Epidermal melanocyte (primary cell): ENCODE measurements around the gene MACF1.
A peak's percentile ranks its signal among the peaks of the same experiment; 100 is the strongest.

Experiments
- DNase-seq: peaks from one replicate; pipeline ENCODE4 v3.0.0; 2011; ENCODE audit warnings: low spot score; ENCODE audit not compliant: insufficient read length

MACF1 gene

DNA sequence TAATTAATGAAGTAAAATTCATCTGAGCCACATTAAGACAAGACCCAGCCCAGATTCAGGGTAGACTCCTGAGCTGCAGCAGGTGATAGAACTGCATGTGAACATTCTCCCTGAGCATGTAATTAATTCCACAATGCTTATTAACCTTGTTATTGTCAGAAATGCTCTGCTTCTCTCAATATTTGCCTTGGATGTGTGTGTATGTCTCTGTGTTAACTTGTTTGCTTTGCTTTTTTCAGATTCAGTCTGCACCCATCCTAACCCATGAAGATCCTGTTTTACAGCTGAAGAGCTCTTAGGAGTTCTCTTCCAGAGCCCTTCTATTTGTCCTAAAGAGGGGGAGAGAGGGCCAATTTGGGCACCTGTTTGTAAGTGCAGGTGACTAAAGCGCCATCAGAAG is 143.8 kb downstream of the MACF1 start:
- no peak for DNase-seq

DNA sequence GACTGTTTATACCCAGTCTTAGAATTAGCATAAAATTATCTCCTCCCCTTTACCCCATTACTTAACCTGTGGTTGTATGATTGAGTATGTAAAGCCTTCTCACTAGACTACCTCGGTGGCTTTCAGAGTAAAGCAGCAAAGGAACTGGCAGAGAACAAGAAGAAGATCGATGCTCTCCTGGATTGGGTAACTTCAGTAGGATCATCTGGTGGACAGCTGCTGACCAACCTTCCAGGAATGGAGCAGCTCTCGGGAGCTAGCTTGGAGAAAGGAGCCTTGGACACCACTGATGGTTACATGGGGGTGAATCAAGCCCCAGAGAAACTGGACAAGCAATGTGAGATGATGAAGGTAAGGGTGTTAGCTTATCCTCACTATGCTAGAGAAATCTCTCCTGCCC is 148.4 kb downstream of the MACF1 start:
- DNase-seq = no peak

DNA sequence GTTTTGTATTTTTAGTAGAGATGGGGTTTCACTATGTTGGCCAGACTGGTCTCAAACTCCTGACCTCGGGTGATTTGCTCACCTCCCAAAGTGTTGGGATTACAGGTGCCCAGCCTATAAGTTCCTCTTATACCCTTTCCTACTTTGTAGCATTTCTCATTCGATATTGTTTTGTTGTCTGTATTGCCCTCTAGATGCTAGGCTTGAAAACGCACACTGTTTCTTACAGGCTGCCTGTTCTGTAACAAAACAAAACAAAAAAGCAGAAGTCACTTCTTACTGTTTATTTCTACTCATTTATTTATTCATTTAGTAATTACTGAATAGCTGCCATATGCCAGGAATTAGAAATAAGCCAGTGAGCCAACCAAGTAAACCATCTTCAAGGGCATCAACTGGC is 150.1 kb downstream of the MACF1 start:
- DNase-seq = no peak

- DNase-seq = no peak
Observed at GRCh38 chr1:39358491-39358890, 154.0 kb downstream of the MACF1 start.

DNA sequence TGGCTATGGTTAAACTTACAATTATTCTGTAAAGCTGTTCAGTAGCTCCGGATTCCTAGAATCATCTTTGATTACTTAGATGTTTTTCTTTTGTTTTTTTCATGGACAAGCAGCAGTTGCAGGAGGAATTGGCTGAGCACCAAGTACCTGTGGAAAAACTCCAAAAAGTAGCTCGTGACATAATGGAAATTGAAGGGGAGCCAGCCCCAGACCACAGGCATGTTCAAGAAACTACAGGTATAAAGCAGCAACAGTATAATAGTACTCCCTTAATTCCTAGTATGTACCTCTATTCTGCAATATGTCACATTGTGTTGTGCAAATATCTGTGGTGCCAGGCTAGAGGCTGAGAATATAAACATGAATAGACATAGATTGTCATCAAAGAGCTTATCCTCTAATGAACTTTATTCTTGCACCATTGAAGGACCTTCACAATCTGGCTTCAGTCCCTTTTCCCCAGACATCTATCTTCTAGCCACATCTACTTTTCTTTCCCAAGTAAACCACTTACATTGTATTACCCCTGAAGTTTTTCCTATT is 154.6 kb downstream of the MACF1 start:
- DNase-seq = no peak

DNA sequence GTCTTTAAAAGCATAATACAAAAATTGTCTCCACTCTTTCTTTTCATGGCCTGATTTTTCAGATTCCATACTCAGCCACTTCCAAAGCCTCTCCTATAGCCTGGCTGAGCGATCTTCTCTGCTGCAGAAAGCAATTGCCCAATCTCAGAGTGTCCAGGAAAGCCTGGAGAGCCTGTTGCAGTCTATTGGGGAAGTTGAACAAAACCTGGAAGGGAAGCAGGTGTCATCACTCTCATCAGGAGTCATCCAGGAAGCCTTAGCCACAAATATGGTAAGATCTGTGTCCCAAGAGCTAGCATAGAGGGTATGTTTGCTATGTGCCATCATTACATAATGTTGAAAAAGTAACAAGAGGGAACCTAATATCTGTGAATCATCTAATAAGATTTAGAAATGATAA is 156.2 kb downstream of the MACF1 start:
- DNase-seq = no peak

- DNase-seq = no peak
Observed at GRCh38 chr1:39361446-39361845, 157.0 kb downstream of the MACF1 start.

- no peak for DNase-seq
Observed at GRCh38 chr1:39363267-39363666, 158.8 kb downstream of the MACF1 start.

- no peak for DNase-seq
Observed at GRCh38 chr1:39368045-39368444, 163.6 kb downstream of the MACF1 start.

- DNase-seq = no peak
Observed at GRCh38 chr1:39369565-39369964, 165.1 kb downstream of the MACF1 start.

GRCh38 chr1:39370602-39371001 is 166.1 kb downstream of the MACF1 start:
- DNase-seq = no peak

DNA sequence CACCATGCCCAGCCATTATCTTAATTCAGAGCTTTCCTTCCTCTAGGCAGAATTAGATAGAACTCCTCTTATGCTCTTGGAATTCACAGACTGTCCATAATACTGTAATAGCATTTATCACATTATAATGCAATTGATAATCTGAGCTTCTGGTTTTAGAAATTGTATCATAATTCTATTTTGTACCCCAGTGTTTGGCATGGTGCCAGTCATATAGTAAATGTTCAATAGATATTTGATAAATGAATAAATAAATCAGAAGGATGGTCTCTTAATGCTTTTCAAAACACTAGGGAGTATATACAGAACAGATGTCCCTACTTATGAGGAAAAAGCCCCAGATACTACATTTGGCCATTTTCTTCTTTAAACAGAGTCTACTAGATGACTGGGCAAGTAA is 167.6 kb downstream of the MACF1 start:
- no peak for DNase-seq

GRCh38 chr1:39376656-39377055 is 172.2 kb downstream of the MACF1 start:
- no peak for DNase-seq

DNA sequence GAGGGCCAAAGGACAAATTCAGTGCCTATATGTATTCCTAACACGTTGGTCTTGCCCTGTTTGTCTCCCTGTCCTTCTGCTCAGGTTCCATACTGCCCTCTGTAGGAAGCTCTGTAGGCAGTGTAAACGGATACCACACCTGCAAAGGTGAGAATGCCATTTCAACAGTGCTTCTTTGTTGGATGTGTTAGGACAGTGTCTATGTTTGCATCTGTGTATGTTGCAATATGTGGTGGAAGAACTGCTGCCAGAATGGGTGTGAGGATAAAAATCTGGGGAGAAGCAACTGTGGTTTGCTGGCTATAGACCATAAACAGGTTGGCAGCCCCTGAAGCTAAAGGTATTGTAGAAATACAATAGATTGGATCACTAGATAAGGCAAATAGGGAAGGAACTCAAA is 173.9 kb downstream of the MACF1 start:
- DNase-seq = no peak

DNA sequence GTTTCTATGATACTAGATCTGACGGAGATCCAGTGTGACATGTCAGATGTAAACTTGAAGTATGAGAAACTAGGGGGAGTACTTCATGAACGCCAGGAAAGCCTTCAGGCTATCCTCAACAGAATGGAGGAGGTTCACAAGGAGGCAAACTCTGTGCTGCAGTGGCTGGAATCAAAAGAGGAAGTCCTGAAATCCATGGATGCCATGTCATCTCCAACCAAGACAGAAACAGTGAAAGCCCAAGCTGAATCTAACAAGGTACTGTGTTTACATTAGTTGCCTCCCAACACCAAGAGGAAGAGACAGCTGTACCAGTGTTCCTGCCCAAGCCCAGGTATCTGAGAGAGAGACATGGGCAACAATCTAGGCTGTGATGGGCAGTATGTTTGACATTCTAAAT is 174.7 kb downstream of the MACF1 start:
- DNase-seq = no peak

- no peak for DNase-seq
Observed at GRCh38 chr1:39380036-39380435, 175.5 kb downstream of the MACF1 start.

- DNase-seq = no peak
Observed at GRCh38 chr1:39381839-39382238, 177.3 kb downstream of the MACF1 start.

DNA sequence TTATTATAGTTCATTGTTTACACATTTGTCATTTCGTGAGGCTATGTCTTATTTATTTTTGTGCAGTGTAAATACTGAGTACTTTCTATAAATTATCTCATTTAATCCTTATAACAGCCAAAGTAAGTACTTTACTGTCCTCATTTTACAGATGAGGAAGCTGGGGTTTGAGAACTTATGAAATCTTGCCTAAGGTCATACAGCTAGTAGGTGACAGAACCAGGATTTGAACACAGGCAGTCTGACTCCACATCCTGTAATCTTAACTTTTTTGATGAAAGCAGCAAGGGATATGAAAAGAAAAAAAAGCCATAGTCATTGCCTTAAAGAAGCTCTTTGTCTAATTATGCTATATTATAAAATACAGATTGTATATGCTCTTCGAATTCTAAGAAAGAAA is 179.8 kb downstream of the MACF1 start:
- no peak for DNase-seq

- DNase-seq = no peak
Observed at GRCh38 chr1:39385067-39385988, 180.8 kb downstream of the MACF1 start.

DNA sequence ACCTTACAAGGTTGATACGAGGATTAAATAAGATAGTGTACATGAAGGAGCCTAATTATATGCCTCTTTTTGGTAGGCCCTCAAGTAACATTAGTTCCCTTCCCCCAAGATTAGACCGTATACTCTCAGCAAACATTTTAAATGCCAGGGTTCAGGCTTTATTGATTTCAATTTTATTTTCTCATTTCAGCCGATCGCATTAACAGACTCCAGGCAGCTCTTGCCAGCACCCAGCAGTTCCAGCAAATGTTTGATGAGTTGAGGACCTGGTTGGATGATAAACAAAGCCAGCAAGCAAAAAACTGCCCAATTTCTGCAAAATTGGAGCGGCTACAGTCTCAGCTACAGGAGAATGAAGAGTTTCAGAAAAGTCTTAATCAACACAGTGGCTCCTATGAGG is 182.5 kb downstream of the MACF1 start:
- no peak for DNase-seq

GRCh38 chr1:39387452-39387851 is 183.0 kb downstream of the MACF1 start:
- DNase-seq = peak; percentile 61

DNA sequence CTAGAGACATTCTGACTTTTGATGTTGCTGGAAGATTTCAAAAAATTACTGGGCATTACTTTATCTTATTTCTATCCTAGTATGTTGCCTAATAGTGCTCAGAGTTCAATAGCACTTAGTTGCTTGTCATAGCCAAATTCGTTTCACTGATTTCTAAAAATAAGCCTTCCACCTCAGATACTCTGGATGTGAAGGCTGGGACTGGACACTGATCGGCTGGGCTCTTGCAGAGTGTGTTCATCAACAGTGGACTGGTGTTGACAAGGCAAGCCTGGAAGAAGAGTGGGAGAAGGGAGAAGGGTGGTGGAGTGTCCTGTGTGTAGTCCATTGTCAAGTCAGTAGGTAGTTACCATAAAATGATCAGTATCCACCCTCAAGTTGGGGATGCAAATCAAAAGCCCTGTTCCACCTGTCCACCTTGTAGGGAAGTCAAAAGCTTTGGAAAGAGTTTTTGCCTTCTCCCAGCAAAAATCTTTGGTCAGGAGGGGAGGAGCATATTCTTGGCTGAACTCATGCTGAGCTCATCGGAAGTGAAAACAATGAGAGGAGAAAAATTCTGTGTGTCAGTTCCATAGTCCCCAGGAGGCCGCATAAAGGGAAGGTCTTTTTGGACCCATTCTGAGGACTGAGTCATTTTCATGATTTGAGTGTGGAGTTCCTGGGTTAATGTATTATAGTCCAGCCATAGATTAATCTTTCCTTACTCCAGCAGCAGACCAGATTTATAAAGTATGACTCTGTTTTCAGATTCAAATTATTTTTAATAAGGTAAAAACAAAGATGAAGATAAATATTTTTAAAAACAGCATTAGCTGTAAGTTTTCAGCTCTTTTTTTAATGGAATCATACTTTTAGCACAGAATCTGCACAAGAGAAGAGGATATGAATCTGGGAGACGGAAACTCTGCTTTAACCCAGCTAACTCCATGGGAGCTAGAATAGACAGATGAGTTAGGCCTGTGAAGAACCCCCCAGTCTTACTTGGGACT is 187.5 kb downstream of the MACF1 start:
- DNase-seq = peak; percentile 52
